H4 (cell line): Measurements from ENCODE around the gene TFIP11. TPM values are rescaled to one million over a fixed set of nuclear protein-coding genes. Genes with fewer than 3 reads are reported as not detected.

Source experiments
- DNase-seq: peaks from one replicate; pipeline ENCODE4 v3.0.0-alpha.2; 2015; ENCODE audit warnings: low spot score
- total RNA-seq: library from RNA; depleted of rRNA; stranded (reverse); fragments of >200 nt; shearing (Covaris generic); gene quantifications from 2 replicates; pipeline ENCODE4 v1.2.3, GENCODE V29; 2014; rRNA removed

TFIP11 gene
- total RNA-seq, 1 experiment from 2014 or later = 13.8 TPM

GRCh38 chr22:26448334-26448733 lies 63.9 kb downstream of the TFIP11 start:
- no peak for DNase-seq

GRCh38 chr22:26447584-26448329 lies 64.5 kb downstream of the TFIP11 start:
- DNase-seq = no peak

GRCh38 chr22:26446808-26447515 lies 65.3 kb downstream of the TFIP11 start:
- no peak for DNase-seq

GRCh38 chr22:26445577-26446275 lies 66.5 kb downstream of the TFIP11 start:
- DNase-seq = no peak

GRCh38 chr22:26444777-26445176 lies 67.5 kb downstream of the TFIP11 start:
- DNase-seq = no peak

- DNase-seq = no peak
These were observed 68.2 kb downstream of the TFIP11 start for GRCh38 chr22:26443901-26444690.

GRCh38 chr22:26442086-26442756 lies 70.1 kb downstream of the TFIP11 start:
- no peak for DNase-seq

Other genes with a start within 250 kb of the TFIP11 start
- gene ASPHD2, start 83.2 kb downstream of the TFIP11 start, total RNA-seq = 1.8 and 2.7 TPM in 2 replicates
- 14.4 and 19.8 TPM in 2 replicates for gene HPS4, start 28.7 kb downstream of the TFIP11 start, total RNA-seq
- gene SRRD, start 28.6 kb downstream of the TFIP11 start, total RNA-seq = 19.2 and 22.0 TPM in 2 replicates
- gene TPST2, start 77.7 kb upstream of the TFIP11 start, total RNA-seq = 13.8 and 14.2 TPM in 2 replicates
- not detected in 2 replicates for gene CRYBB1, start 105.6 kb upstream of the TFIP11 start, total RNA-seq
- gene CRYBA4, start 109.5 kb upstream of the TFIP11 start, total RNA-seq = not detected in 2 replicates
- under 0.01 TPM in 1 of 2 replicates, not detected in the other for gene MIAT, start 145.1 kb upstream of the TFIP11 start, total RNA-seq